CD14-positive monocyte (primary cell): ENCODE measurements around the gene TBC1D16. TPM values are rescaled to one million over a fixed set of nuclear protein-coding genes. Genes with fewer than 3 reads are reported as not detected.

Source experiments
- DNase-seq, 3 donors: peaks; one replicate each; pipeline ENCODE4 v3.0.0-alpha.2; 2011 to 2022
- H2AFZ ChIP-seq: 2 replicates; pipeline ENCODE4 v1.6.0; 2012; ENCODE audit warnings: mild to moderate bottlenecking, low read depth, low read length, inconsistent platforms; ENCODE audit not compliant: insufficient read depth, poor library complexity, severe bottlenecking
- H3K27ac ChIP-seq, 2 donors: 1 replicate in 1 of 2; 2 replicates in 1 of 2; pipeline ENCODE4 v1.5.1; 2012 to 2013; ENCODE audit warnings: low read length in 2 of 2, control low read depth in 1 of 2, inconsistent platforms in 1 of 2, low read depth in 1 of 2, mild to moderate bottlenecking in 1 of 2
- H3K27me3 ChIP-seq, 2 donors: one replicate each; pipeline versions ENCODE4 v1.6.0 to v1.6.1; 2011 to 2013; ENCODE audit warnings: low read length in 2 of 2; ENCODE audit not compliant: control insufficient read depth in 2 of 2, insufficient read depth in 2 of 2
- H3K36me3 ChIP-seq, 2 donors: replicated peaks in 1 of 2; 1 replicate in 1 of 2; 2 replicates in 1 of 2; pipeline versions ENCODE4 v1.5.1 to v1.6.1; 2012 to 2013; ENCODE audit warnings: low read length in 2 of 2, control low read depth in 1 of 2, inconsistent platforms in 1 of 2, mild to moderate bottlenecking in 1 of 2; ENCODE audit not compliant: insufficient read depth in 2 of 2, control insufficient read depth in 1 of 2
- H3K4me1 ChIP-seq, 2 donors: 1 replicate in 1 of 2; 2 replicates in 1 of 2; pipeline versions ENCODE4 v1.5.1 to v1.6.1; 2012 to 2013; ENCODE audit warnings: low read length in 2 of 2, control low read depth in 1 of 2, inconsistent platforms in 1 of 2, mild to moderate bottlenecking in 1 of 2, moderate library complexity in 1 of 2; ENCODE audit not compliant: insufficient read depth in 2 of 2, control insufficient read depth in 1 of 2
- H3K4me2 ChIP-seq: replicated peaks from 2 replicates; pipeline ENCODE3; 2012; ENCODE audit warnings: low read length, moderate library complexity, mild to moderate bottlenecking; ENCODE audit not compliant: poor library complexity, severe bottlenecking; ENCODE audit errors: extremely low read depth
- H3K4me3 ChIP-seq, 3 experiments: fragments of 200-600 bp in 1 of 3; sonication (generic) in 1 of 3; replicated peaks in 1 of 3; 1 replicate in 2 of 3; 2 replicates in 1 of 3; pipeline ENCODE4 v1.5.1; 2011 to 2013; ENCODE audit warnings: low read length in 3 of 3, mild to moderate bottlenecking in 3 of 3, control low read depth in 2 of 3, low read depth in 2 of 3, inconsistent platforms in 1 of 3, moderate library complexity in 1 of 3
- H3K79me2 ChIP-seq: 2 replicates; pipeline ENCODE4 v1.6.0; 2012; ENCODE audit warnings: mild to moderate bottlenecking, control low read depth, inconsistent platforms, low read length, moderate library complexity; ENCODE audit not compliant: insufficient read depth
- H3K9ac ChIP-seq: 2 replicates; pipeline ENCODE4 v1.6.0; 2017; ENCODE audit warnings: low read length, mild to moderate bottlenecking; ENCODE audit not compliant: insufficient read depth, poor library complexity, severe bottlenecking
- H3K9me3 ChIP-seq, 2 donors: replicated peaks in 1 of 2; 1 replicate in 1 of 2; 2 replicates in 1 of 2; pipeline versions ENCODE4 v1.5.1 to v1.6.1; 2012 to 2013; ENCODE audit warnings: low read length in 2 of 2, control low read depth in 1 of 2; ENCODE audit not compliant: control insufficient read depth in 1 of 2, insufficient read depth in 1 of 2
- H4K20me1 ChIP-seq: 2 replicates; pipeline ENCODE4 v1.6.0; 2012; ENCODE audit warnings: mild to moderate bottlenecking, low read length, control low read depth, moderate library complexity; ENCODE audit not compliant: insufficient read depth
- H3K27ac Mint-ChIP-seq, 7 donors: one replicate each; pipeline ENCODE4 v1.8.0; 2020; ENCODE audit warnings: mild to moderate bottlenecking in 7 of 7, mixed read lengths in 7 of 7, moderate library complexity in 6 of 7, inconsistent platforms in 2 of 7
- H3K27me3 Mint-ChIP-seq, 3 donors: one replicate each; pipeline ENCODE4 v1.8.0; 2021 to 2022; ENCODE audit warnings: low read depth in 3 of 3, mild to moderate bottlenecking in 3 of 3, mixed read lengths in 3 of 3, moderate library complexity in 3 of 3, inconsistent platforms in 1 of 3
- H3K36me3 Mint-ChIP-seq, 2 donors: one replicate each; pipeline ENCODE4 v1.8.0; 2020; ENCODE audit warnings: mixed read lengths in 2 of 2, inconsistent platforms in 1 of 2, mild to moderate bottlenecking in 1 of 2
- H3K4me1 Mint-ChIP-seq: one replicate; pipeline ENCODE4 v1.8.0; 2020; ENCODE audit warnings: mild to moderate bottlenecking, mixed read lengths
- H3K4me3 Mint-ChIP-seq, 2 donors: one replicate each; pipeline ENCODE4 v1.8.0; 2020; ENCODE audit warnings: mild to moderate bottlenecking in 2 of 2, mixed read lengths in 2 of 2, moderate library complexity in 1 of 2
- H3K9me3 Mint-ChIP-seq, 7 donors: one replicate each; pipeline ENCODE4 v1.8.0; 2020 to 2022; ENCODE audit warnings: mixed read lengths in 7 of 7, mild to moderate bottlenecking in 6 of 7, moderate library complexity in 6 of 7, inconsistent platforms in 2 of 7
- CTCF ChIP-seq: fragments of 200-600 bp; IDR thresholded peaks from one replicate; pipeline ENCODE4 v1.8.0; 2022; ENCODE audit warnings: antibody characterized with exemption, mild to moderate bottlenecking
- WGBS: methylation state at CpG from one replicate; pipeline ENCODE4 v1.1.5; 2013; ENCODE audit warnings: missing lambda C conversion rate; ENCODE audit not compliant: insufficient coverage; 5-methylcytosine and 5-hydroxymethylcytosine counted together
- intact Hi-C, 2 donors: fragments of 100-400 bp; cut with micrococcal nuclease; formaldehyde crosslinking; loops; one replicate each; pipeline versions ENCODE4 v1.15.0 to v1.15.1; 2023
- polyA plus RNA-seq, 3 donors: library from polyadenylated mRNA; depleted of rRNA in 1 of 3; unstranded in 2 of 3; stranded (reverse) in 1 of 3; fragments of 300-500 nt in 2 of 3; fragments of >200 nt in 1 of 3; fragmentation: Illumina TruSeq in 2 of 3; gene quantifications; 1 replicate in 2 of 3; 2 replicates in 1 of 3; pipeline ENCODE4 v1.2.3, GENCODE V29; 2012 to 2021

TBC1D16 gene
- polyA plus RNA-seq, 3 donors: 0.11 to 0.53 (median 0.27) TPM

DNA sequence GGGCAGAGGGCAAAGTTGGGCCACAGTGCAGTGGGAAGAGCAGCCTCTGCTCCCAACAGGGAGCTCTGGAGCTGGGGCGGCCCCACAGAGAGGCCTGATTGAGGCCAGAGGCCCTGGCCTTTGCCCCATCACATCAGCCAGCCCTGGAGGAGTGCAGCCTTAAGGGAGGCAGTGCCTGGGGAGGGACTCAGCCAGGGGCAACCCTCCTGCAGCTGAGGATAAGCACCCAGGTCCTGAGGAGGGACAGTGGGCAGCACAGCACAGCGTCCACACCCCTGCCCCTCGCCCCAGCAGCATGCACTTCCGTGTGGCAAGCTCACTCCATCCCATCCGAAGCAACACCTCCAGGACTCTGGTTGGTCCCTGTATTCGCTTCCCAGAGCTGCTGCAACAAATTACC, 134.5 kb downstream of the TBC1D16 start:
- Histone ChIP-seq H4K20me1 (no peaks in the 10 kb centered on the region), H3K4me1 (no peaks in the 10 kb centered on the region), H3K79me2 (no peaks in the 10 kb centered on the region), H2AFZ (no peak overlapping the region), H3K36me3 (no peaks in the 10 kb centered on the region), H3K4me3 (no peak overlapping the region), H3K27ac (no peak overlapping the region), H3K27me3 (no peaks in the 10 kb centered on the region), H3K4me2 (no peak overlapping the region), H3K9me3 (no peaks in the 10 kb centered on the region), H3K9ac (no peak overlapping the region)
- no peak for TF ChIP-seq CTCF
- no peaks in the 10 kb centered on the region for H3K4me1 Mint-ChIP-seq
- H3K36me3 Mint-ChIP-seq: no peaks in the 10 kb centered on the region
- intact Hi-C loops: no loop called here
- WGBS: 95% methylated on average over 6 of the region's 6 CpGs
- H3K27ac Mint-ChIP-seq: no peak overlapping the region
- peaks cover 0 to 7% (median 3%) of the 10 kb centered on the region in 7 donors for H3K9me3 Mint-ChIP-seq
- no peak for DNase-seq
- no peak overlapping the region for H3K4me3 Mint-ChIP-seq
- H3K27me3 Mint-ChIP-seq: peaks cover 13 to 23% (median 13%) of the 10 kb centered on the region in 3 donors

GRCh38 chr17:79899584-79899983, 136.1 kb downstream of the TBC1D16 start:
- DNase-seq: no peak
- Histone ChIP-seq H3K9ac (no peak overlapping the region), H3K36me3 (no peaks in the 10 kb centered on the region), H3K4me1 (no peaks in the 10 kb centered on the region), H3K27me3 (no peaks in the 10 kb centered on the region), H2AFZ (no peak overlapping the region), H3K4me2 (no peak overlapping the region), H3K27ac (no peak overlapping the region), H3K9me3 (no peaks in the 10 kb centered on the region), H4K20me1 (no peaks in the 10 kb centered on the region), H3K79me2 (no peaks in the 10 kb centered on the region), H3K4me3 (no peak overlapping the region)
- Mint-ChIP-seq H3K9me3 (peaks cover 0 to 7% (median 3%) of the 10 kb centered on the region in 7 donors), H3K27me3 (peaks cover 10 to 23% (median 11%) of the 10 kb centered on the region in 3 donors), H3K36me3 (no peaks in the 10 kb centered on the region), H3K4me3 (no peak overlapping the region), H3K27ac (no peak overlapping the region), H3K4me1 (no peaks in the 10 kb centered on the region)
- no peak for TF ChIP-seq CTCF
- WGBS: no CpG with 5 or more reads among the region's 4 CpGs
- intact Hi-C loops: no loop called here
